Astrocyte of the cerebellum (primary cell): ENCODE data around the gene ZFAND3.

Source experiments
- DNase-seq: peaks from one replicate; pipeline ENCODE4 v3.0.0-alpha.2; 2011; ENCODE audit warnings: low read depth
- H3K4me3 ChIP-seq: 2 replicates; pipeline ENCODE4 v1.5.1; 2011; ENCODE audit warnings: mild to moderate bottlenecking, low read depth, low read length, moderate library complexity
- CTCF ChIP-seq: IDR thresholded peaks from 2 replicates; pipeline ENCODE4 v1.5.1; 2012; ENCODE audit warnings: low read length, low read depth, moderate library complexity, mild to moderate bottlenecking; ENCODE audit errors: missing control alignments
- in situ Hi-C: cut with HindIII; loops from 2 replicates; pipeline ENCODE4 v1.10.0; 2017; ENCODE audit warnings: low sequenced_read_pairs

ZFAND3 gene

GRCh38 chr6:37781788-37782187, 37.7 kb upstream of the ZFAND3 start:
- in situ Hi-C loops = no loop called here
- no peak overlapping the region for H3K4me3 ChIP-seq
- DNase-seq = no peak
- no peak for TF ChIP-seq CTCF

GRCh38 chr6:37783025-37783855, 36.3 kb upstream of the ZFAND3 start:
- no peak for TF ChIP-seq CTCF
- in situ Hi-C loops = no loop called here
- DNase-seq = no peak
- H3K4me3 ChIP-seq = peak overlapping the region; percentile 25

GRCh38 chr6:37783856-37784584, 35.5 kb upstream of the ZFAND3 start:
- in situ Hi-C loops = no loop called here
- H3K4me3 ChIP-seq = peak overlapping the region; percentile 25
- peak; percentile 14 for TF ChIP-seq CTCF
- DNase-seq = no peak

- in situ Hi-C loops = no loop called here
- no peak for TF ChIP-seq CTCF
- DNase-seq = no peak
- no peak overlapping the region for H3K4me3 ChIP-seq
Measured at GRCh38 chr6:37784585-37784967, 35.0 kb upstream of the ZFAND3 start.

- in situ Hi-C loops = no loop called here
- TF ChIP-seq CTCF = no peak
- no peak for DNase-seq
- no peak overlapping the region for H3K4me3 ChIP-seq
Measured at GRCh38 chr6:37785002-37785662, 34.4 kb upstream of the ZFAND3 start.

- H3K4me3 ChIP-seq = no peak overlapping the region
- no peak for DNase-seq
- in situ Hi-C loops = no loop called here
- no peak for TF ChIP-seq CTCF
Measured at GRCh38 chr6:37785663-37786270, 33.8 kb upstream of the ZFAND3 start.
